ENCODE data around the gene UBL3.

DNA sequence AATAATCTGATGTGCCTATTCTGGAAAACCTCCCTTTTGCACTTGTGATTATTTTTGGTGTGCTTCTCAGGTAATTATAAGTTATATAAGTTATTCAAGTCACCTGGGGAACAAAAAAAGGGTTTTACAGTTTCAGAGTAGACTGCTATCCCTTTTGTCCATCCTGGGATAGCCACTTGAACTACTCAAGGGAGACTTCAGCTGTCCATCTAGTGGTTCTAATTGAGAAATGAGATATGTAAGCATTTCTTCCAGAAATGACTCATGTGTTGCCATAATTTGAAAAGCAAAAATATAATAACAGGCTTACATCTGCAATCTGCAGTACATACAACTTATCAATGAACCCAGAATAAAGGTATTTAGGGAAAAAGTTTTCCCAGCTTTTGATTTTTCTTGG is 20.4 kb downstream of the UBL3 start:
- TF ChIP-seq CTCF (IDR thresholded peaks at IDR 0.05), result no peak
- no peak for TF ChIP-seq SIN3A (IDR thresholded peaks at IDR 0.05; ENCODE audit: borderline replicate concordance, insufficient read depth, low read depth, low read length)
- TF ChIP-seq, protein P1, sequence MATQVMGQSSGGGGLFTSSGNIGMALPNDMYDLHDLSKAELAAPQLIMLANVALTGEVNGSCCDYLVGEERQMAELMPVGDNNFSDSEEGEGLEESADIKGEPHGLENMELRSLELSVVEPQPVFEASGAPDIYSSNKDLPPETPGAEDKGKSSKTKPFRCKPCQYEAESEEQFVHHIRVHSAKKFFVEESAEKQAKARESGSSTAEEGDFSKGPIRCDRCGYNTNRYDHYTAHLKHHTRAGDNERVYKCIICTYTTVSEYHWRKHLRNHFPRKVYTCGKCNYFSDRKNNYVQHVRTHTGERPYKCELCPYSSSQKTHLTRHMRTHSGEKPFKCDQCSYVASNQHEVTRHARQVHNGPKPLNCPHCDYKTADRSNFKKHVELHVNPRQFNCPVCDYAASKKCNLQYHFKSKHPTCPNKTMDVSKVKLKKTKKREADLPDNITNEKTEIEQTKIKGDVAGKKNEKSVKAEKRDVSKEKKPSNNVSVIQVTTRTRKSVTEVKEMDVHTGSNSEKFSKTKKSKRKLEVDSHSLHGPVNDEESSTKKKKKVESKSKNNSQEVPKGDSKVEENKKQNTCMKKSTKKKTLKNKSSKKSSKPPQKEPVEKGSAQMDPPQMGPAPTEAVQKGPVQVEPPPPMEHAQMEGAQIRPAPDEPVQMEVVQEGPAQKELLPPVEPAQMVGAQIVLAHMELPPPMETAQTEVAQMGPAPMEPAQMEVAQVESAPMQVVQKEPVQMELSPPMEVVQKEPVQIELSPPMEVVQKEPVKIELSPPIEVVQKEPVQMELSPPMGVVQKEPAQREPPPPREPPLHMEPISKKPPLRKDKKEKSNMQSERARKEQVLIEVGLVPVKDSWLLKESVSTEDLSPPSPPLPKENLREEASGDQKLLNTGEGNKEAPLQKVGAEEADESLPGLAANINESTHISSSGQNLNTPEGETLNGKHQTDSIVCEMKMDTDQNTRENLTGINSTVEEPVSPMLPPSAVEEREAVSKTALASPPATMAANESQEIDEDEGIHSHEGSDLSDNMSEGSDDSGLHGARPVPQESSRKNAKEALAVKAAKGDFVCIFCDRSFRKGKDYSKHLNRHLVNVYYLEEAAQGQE (IDR thresholded peaks at IDR 0.05; ENCODE audit: insufficient read depth in 1 of 2, low read depth in 2 of 2, low read length in 1 of 2), result no peak
- no peak for TF ChIP-seq POLR2AphosphoS5 (IDR thresholded peaks at IDR 0.05; ENCODE audit: low read depth, low read length)
